GM12878 (cell line): ENCODE measurements around the gene CD33. TPM values are rescaled to one million over a fixed set of nuclear protein-coding genes. Genes with fewer than 3 reads are reported as not detected.

Experiments
- ATAC-seq: fragments of 200-7000 bp; cut with Tn5 transposase; 3 replicates; pipeline ENCODE4 v1.9.1; 2020; ENCODE audit warnings: mild to moderate bottlenecking, moderate library complexity
- BruUV-seq: library from RNA; stranded (reverse); fragments of 400-500 nt; replicated peaks from 2 replicates; lab custom pipeline; 2021; lab: Mats Ljungman, UMichigan
- CTCF ChIA-PET: fragments of 300-600 bp; sonication (Branson Sonifier 250); formaldehyde crosslinking; extraction: SDS; loops from one replicate; lab custom pipeline; 2021; ENCODE audit warnings: inconsistent platforms; lab: Yijun Ruan, JAX
- POLR2A ChIA-PET: fragments of 350-600 bp; formaldehyde crosslinking; extraction: SDS; loops from one replicate; lab custom pipeline; 2021; ENCODE audit warnings: inconsistent platforms; lab: Charles Lee
- RAD21 ChIA-PET: fragments of 300-600 bp; sonication (Branson Sonifier 250); formaldehyde crosslinking; loops from one replicate; lab custom pipeline; 2023; ENCODE audit warnings: antibody characterized with exemption; ENCODE audit not compliant: unreplicated experiment; lab: Charles Lee
- SMC1A ChIA-PET: fragments of 300-600 bp; sonication (Branson Sonifier 250); formaldehyde crosslinking; loops from one replicate; lab custom pipeline; 2023; ENCODE audit not compliant: unreplicated experiment, uncharacterized antibody; lab: Charles Lee
- DNase-seq: peaks from one replicate; pipeline ENCODE4 v3.0.0-alpha.2; 2011; ENCODE audit warnings: low read depth, low spot score
- FAIRE-seq: peaks from 3 replicates; lab custom pipeline; 2011; peaks lifted over from hg19 to GRCh38; lab: Jason Lieb, UNC
- H2AFZ ChIP-seq: 2 replicates; pipeline ENCODE4 v1.6.0; 2011; ENCODE audit warnings: low read depth, low read length, control low read depth; ENCODE audit not compliant: control insufficient read depth
- H3K27ac ChIP-seq: 2 replicates; pipeline ENCODE4 v1.5.1; 2011; ENCODE audit warnings: control low read depth; ENCODE audit not compliant: control insufficient read depth, insufficient read depth
- H3K27me3 ChIP-seq, 2 experiments: replicated peaks in 1 of 2; 2 replicates each; pipeline versions ENCODE4 v1.6.0 to v1.6.1; 2011; ENCODE audit warnings: low read length in 1 of 2; ENCODE audit not compliant: control insufficient read depth in 2 of 2, insufficient read depth in 2 of 2
- H3K36me3 ChIP-seq, 2 experiments: 2 replicates each; pipeline ENCODE4 v1.5.1; 2011; ENCODE audit warnings: low read length in 1 of 2; ENCODE audit not compliant: control insufficient read depth in 2 of 2, insufficient read depth in 2 of 2
- H3K4me1 ChIP-seq: 2 replicates; pipeline ENCODE4 v1.6.1; 2011; ENCODE audit warnings: mild to moderate bottlenecking, low read length, moderate library complexity, mixed read lengths; ENCODE audit not compliant: control insufficient read depth, insufficient read depth
- H3K4me2 ChIP-seq: 2 replicates; pipeline ENCODE4 v1.6.0; 2011; ENCODE audit warnings: control low read depth; ENCODE audit not compliant: control insufficient read depth, insufficient read depth
- H3K4me3 ChIP-seq: fragments of 200-600 bp; sonication (generic); 2 replicates; pipeline ENCODE4 v1.5.1; 2016
- H3K79me2 ChIP-seq: 2 replicates; pipeline ENCODE4 v1.6.0; 2011; ENCODE audit warnings: low read length; ENCODE audit not compliant: control insufficient read depth, insufficient read depth
- H3K9ac ChIP-seq: 2 replicates; pipeline ENCODE4 v1.8.0; 2011; ENCODE audit warnings: low read length, control low read depth, mixed read lengths; ENCODE audit not compliant: control insufficient read depth, insufficient read depth
- H3K9me3 ChIP-seq: replicated peaks from 3 replicates; pipeline ENCODE4 v1.5.1; 2011; ENCODE audit warnings: mild to moderate bottlenecking, low read length; ENCODE audit not compliant: control insufficient read depth, insufficient read depth
- H4K20me1 ChIP-seq: 2 replicates; pipeline ENCODE4 v1.6.0; 2011; ENCODE audit not compliant: control insufficient read depth, insufficient read depth
- ASH2L ChIP-seq: fragments of 300-600, 200-600 bp; sonication (generic); IDR thresholded peaks from 2 replicates; pipeline ENCODE4 v1.6.1; 2017; ENCODE audit warnings: low read depth, mild to moderate bottlenecking, borderline replicate concordance
- BACH1 ChIP-seq: fragments of 450-650 bp; IDR thresholded peaks from 2 replicates; pipeline ENCODE4 v1.6.1; 2017; ENCODE audit warnings: mild to moderate bottlenecking, borderline replicate concordance
- RCOR1 ChIP-seq: conservative IDR thresholded peaks from 2 replicates; pipeline ENCODE4 v1.6.1; 2012; ENCODE audit warnings: low read depth, low read length, improper control_type of control experiment
- SIN3A ChIP-seq: IDR thresholded peaks from 2 replicates; pipeline ENCODE4 v1.6.1; 2012; ENCODE audit warnings: low read depth, low read length, improper control_type of control experiment
- SPI1 ChIP-seq: IDR thresholded peaks from 2 replicates; pipeline ENCODE4 v1.6.1; 2011; ENCODE audit warnings: low read depth, mild to moderate bottlenecking, low read length, moderate library complexity, borderline replicate concordance; ENCODE audit not compliant: insufficient read depth
- ZNF384 ChIP-seq: IDR thresholded peaks from 2 replicates; pipeline ENCODE4 v1.6.1; 2012; ENCODE audit warnings: low read depth, mild to moderate bottlenecking, low read length, improper control_type of control experiment, borderline replicate concordance
- ZNF622 ChIP-seq: fragments of 450-650 bp; IDR thresholded peaks from 2 replicates; pipeline ENCODE4 v1.6.1; 2017; ENCODE audit warnings: mild to moderate bottlenecking, inconsistent platforms
- WGBS: methylation state at CpG from one replicate; pipeline ENCODE4 v1.1.6; 2016; ENCODE audit warnings: low lambda C conversion rate; ENCODE audit not compliant: insufficient replicate concordance, insufficient coverage; ENCODE audit errors: missing lambda C conversion rate; 5-methylcytosine and 5-hydroxymethylcytosine counted together
- in situ Hi-C: fragments of 300-500 bp; cut with MboI; formaldehyde crosslinking; loops from 9 replicates; pipeline ENCODE4 v1.14.3; 2018; ENCODE audit warnings: mixed read lengths
- intact Hi-C: fragments of 100-400 bp; cut with micrococcal nuclease; formaldehyde crosslinking; loops from one replicate; pipeline ENCODE4 v1.14.2; 2022; ENCODE audit not compliant: unreplicated experiment
- polyA plus RNA-seq, 11 experiments: library from polyadenylated mRNA; depleted of rRNA in 4 of 11; unstranded in 6 of 11; stranded (reverse) in 5 of 11; fragments of >200 nt; fragmentation: Nextera tagmentation in 4 of 11; fragmentation: Illumina TruSeq in 1 of 11; extraction: Ambion mirVana in 4 of 11; extraction: Trizol in 1 of 11; gene quantifications; 1 replicate in 1 of 11; 2 replicates in 10 of 11; pipeline versions ENCODE4 v1.2.1 to v1.2.3, GENCODE V29; 2011 to 2016; ENCODE audit warnings: inconsistent platforms in 2 of 11, missing spikeins in 2 of 11, low read depth in 1 of 11
- total RNA-seq, 4 experiments: library from RNA; depleted of rRNA in 3 of 4; stranded (reverse); fragments of >200 nt in 3 of 4; fragmentation: Illumina TruSeq in 1 of 4; extraction: Trizol in 1 of 4; gene quantifications; 2 replicates each; pipeline versions ENCODE4 v1.2.1 to v1.2.3, GENCODE V29; 2013 to 2021
- TF ChIP-seq, protein P1 (sequence below): fragments of 450-650 bp; IDR thresholded peaks from 2 replicates; pipeline ENCODE4 v1.6.1; 2017; ENCODE audit warnings: low read depth, mild to moderate bottlenecking, moderate library complexity
- TF ChIP-seq, protein P2 (sequence below): IDR thresholded peaks from 2 replicates; pipeline ENCODE4 v1.6.1; 2011; ENCODE audit warnings: borderline replicate concordance, low read depth, mild to moderate bottlenecking, moderate library complexity, low read length; ENCODE audit not compliant: insufficient read depth, poor library complexity, severe bottlenecking

The CD33 gene
- total and polyA plus RNA-seq, 10 of the 15 experiments (the other 5 are each of a cell fraction or from before 2014, with no cell fraction given) = 0.29 to 17.9 (median 0.72) TPM; not detected in 1

DNA sequence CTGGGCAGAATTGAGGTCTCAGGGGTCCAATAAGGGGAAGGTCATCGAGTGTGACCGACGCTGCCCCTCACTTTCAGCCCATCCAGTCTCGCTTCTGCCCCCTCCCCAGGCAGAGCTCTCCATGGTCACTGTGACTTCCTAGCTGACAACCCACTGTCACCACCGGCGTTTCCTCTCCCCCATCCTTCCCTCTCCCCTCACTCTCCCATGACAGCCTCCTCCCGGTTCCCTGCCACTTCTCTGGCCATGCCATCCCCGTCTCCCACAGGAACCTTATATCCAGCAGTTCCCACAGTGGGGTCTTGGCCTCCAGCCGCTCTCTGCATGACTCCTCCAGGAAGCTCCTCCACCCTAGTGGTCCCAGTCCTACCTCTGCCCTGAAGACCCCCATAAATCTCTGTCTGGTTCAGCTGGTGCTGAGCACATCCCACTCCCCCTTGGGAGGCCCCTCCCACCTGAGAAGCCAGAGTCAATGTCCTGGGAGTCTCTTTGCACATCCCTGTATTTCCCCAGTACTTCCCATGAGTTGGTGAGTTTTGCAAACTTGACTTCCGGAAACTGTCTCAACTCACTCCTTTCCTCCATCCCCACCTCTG, 24.7 kb upstream of the CD33 start (continued):
- no peak for TF ChIP-seq BACH1
- TF ChIP-seq, all 136 proteins: peak for 0

DNA sequence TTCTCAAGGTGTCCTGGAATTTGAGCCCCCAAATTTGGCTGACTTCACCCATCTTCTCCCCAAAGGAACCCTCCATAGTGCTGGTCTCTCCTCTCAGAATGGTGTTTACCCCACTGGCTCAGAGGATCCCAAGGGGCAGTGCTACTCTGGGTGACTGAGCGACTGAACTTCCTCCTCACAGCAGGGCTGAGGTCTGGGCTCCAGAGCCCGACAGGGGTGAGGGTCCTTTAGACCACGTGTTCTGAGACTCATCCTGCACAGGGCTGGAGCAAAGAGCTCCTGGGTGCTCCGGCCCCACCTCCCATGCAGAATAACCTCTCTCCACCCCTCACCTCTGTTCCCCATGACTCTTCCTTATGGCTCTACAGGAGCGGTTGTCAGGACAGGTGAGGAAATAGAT, 23.2 kb upstream of the CD33 start:
- no peaks in the 10 kb centered on the region for H3K79me2 ChIP-seq
- in situ Hi-C loops (no loop called here), intact Hi-C loops (no loop called here)
- CTCF ChIA-PET = no interaction called here
- no peak overlapping the region for H3K9ac ChIP-seq
- no peak for FAIRE-seq
- no peak overlapping the region for H3K4me2 ChIP-seq
- RAD21 ChIA-PET = no interaction called here
- POLR2A ChIA-PET = no interaction called here
- TF ChIP-seq ASH2L (no peak), SIN3A (no peak), RCOR1 (no peak), ZNF384 (no peak), SPI1 (no peak), ZNF622 (no peak)
- TF ChIP-seq, protein P1, sequence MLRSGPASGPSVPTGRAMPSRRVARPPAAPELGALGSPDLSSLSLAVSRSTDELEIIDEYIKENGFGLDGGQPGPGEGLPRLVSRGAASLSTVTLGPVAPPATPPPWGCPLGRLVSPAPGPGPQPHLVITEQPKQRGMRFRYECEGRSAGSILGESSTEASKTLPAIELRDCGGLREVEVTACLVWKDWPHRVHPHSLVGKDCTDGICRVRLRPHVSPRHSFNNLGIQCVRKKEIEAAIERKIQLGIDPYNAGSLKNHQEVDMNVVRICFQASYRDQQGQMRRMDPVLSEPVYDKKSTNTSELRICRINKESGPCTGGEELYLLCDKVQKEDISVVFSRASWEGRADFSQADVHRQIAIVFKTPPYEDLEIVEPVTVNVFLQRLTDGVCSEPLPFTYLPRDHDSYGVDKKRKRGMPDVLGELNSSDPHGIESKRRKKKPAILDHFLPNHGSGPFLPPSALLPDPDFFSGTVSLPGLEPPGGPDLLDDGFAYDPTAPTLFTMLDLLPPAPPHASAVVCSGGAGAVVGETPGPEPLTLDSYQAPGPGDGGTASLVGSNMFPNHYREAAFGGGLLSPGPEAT = no peak
- TF ChIP-seq, protein P2, sequence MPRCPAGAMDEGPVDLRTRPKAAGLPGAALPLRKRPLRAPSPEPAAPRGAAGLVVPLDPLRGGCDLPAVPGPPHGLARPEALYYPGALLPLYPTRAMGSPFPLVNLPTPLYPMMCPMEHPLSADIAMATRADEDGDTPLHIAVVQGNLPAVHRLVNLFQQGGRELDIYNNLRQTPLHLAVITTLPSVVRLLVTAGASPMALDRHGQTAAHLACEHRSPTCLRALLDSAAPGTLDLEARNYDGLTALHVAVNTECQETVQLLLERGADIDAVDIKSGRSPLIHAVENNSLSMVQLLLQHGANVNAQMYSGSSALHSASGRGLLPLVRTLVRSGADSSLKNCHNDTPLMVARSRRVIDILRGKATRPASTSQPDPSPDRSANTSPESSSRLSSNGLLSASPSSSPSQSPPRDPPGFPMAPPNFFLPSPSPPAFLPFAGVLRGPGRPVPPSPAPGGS = no peak
- H3K27ac ChIP-seq = no peak overlapping the region
- no peaks in the 10 kb centered on the region for H3K4me1 ChIP-seq
- no TSS peak for BruUV-seq
- SMC1A ChIA-PET = no interaction called here
- no peak for DNase-seq
- H3K27me3 ChIP-seq = no peaks in the 10 kb centered on the region; a peak in 2 of 4 replicates
- H3K4me3 ChIP-seq = no peak overlapping the region
- H4K20me1 ChIP-seq = no peaks in the 10 kb centered on the region
- ATAC-seq = no peak
- no peaks in the 10 kb centered on the region for H3K9me3 ChIP-seq
- no peaks in the 10 kb centered on the region for H3K36me3 ChIP-seq
- WGBS = 5% methylated on average over 5 of the region's 5 CpGs
- no peak overlapping the region for H2AFZ ChIP-seq
